ENCODE data around the gene MEIS2. TPM values are rescaled to one million over a fixed set of nuclear protein-coding genes. Genes with fewer than 3 reads are reported as not detected.

Gene MEIS2
- polyA plus RNA-seq, 1 donor from 2014 or later: 825 TPM

DNA sequence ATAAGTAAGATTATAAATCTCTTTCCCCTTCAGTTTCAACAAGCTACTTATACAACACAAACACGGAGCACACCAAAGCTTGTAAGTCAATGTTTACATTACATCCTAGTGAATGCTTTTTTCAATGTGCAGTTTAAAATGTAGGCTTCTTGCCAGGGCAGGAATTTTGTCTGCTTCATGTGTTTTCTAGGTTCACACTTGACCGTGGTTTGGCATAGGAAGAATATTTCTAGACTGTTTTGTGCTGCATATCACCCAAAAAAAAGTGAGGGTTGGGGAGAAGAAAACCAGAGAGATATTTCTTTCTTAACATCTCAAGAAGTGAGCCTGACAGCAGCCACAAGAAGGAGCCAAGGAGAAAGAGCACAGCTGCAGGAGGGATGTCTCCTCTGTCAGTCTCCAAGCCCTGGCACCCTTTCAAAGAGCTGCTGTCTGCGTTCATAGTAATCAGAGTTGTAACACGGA lies 255.8 kb downstream of the MEIS2 start:
- H3K4me3 ChIP-seq (ENCODE audit: low read length): no peak overlapping the region
- no peaks in the 10 kb centered on the region for H3F3A ChIP-seq (ENCODE audit: insufficient read depth, low read length, poor library complexity, severe bottlenecking)
- no peaks in the 10 kb centered on the region for H3K79me2 ChIP-seq (replicated peaks; ENCODE audit: insufficient read depth, low read length)
- H3K9me3 ChIP-seq (ENCODE audit: low read length): no peaks in the 10 kb centered on the region
- H3K4me2 ChIP-seq (ENCODE audit: low read length): no peak overlapping the region
- no peaks in the 10 kb centered on the region for H3K9me2 ChIP-seq (ENCODE audit: insufficient read depth, low read length)
- H4K20me1 ChIP-seq (ENCODE audit: insufficient read depth): no peaks in the 10 kb centered on the region
- H3K36me3 ChIP-seq (ENCODE audit: insufficient read depth, low read length): no peaks in the 10 kb centered on the region
- no peak overlapping the region for H3K27ac ChIP-seq (ENCODE audit: low read length)
- H3K27me3 ChIP-seq (ENCODE audit: insufficient read depth, low read depth, low read length): no peaks in the 10 kb centered on the region
- no peak for TF ChIP-seq RAD21 (conservative IDR thresholded peaks at IDR 0.05)
- H2AFZ ChIP-seq (ENCODE audit: low read depth, low read length): no peak overlapping the region
- no peak overlapping the region for H3K9ac ChIP-seq (ENCODE audit: low read length)

DNA sequence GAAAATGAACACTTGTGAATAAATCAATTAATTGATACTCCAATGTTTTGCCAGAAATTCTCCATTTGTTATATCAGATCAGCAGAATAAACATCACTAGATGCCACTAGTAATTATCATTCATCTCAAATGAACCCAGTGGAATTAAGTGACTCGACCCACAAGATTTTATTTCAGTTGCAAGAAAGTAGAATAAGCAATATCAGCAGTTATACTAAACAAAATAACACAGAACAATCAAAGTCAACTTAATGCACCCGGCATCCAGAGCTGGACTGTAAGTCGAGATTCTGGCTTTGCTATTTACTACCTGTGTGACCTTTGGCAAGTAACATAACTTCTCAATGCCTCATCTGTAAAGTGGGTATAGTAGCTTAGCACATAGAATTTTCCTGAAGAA lies 256.5 kb downstream of the MEIS2 start:
- Histone ChIP-seq H3K9me3 (ENCODE audit: low read length) (no peaks in the 10 kb centered on the region), H3K27ac (ENCODE audit: low read length) (no peak overlapping the region), H3K36me3 (ENCODE audit: insufficient read depth, low read length) (no peaks in the 10 kb centered on the region), H3K4me3 (ENCODE audit: low read length) (no peak overlapping the region), H3K79me2 (replicated peaks; ENCODE audit: insufficient read depth, low read length) (no peaks in the 10 kb centered on the region), H2AFZ (ENCODE audit: low read depth, low read length) (no peak overlapping the region), H3K27me3 (ENCODE audit: insufficient read depth, low read depth, low read length) (no peaks in the 10 kb centered on the region), H4K20me1 (ENCODE audit: insufficient read depth) (no peaks in the 10 kb centered on the region), H3K4me2 (ENCODE audit: low read length) (no peak overlapping the region), H3K9ac (ENCODE audit: low read length) (no peak overlapping the region), H3K9me2 (ENCODE audit: insufficient read depth, low read length) (no peaks in the 10 kb centered on the region), H3F3A (ENCODE audit: insufficient read depth, low read length, poor library complexity, severe bottlenecking) (no peaks in the 10 kb centered on the region)
- no peak for TF ChIP-seq MXI1 (conservative IDR thresholded peaks at IDR 0.05; ENCODE audit: poor library complexity, severe bottlenecking)
- TF ChIP-seq TAF1 (IDR thresholded peaks at IDR 0.05; ENCODE audit: low read depth): no peak
- no peak for TF ChIP-seq POLR2AphosphoS5 (IDR thresholded peaks at IDR 0.05)
- TF ChIP-seq SMC3 (conservative IDR thresholded peaks at IDR 0.05; ENCODE audit: poor library complexity): no peak
- TF ChIP-seq, protein P1, sequence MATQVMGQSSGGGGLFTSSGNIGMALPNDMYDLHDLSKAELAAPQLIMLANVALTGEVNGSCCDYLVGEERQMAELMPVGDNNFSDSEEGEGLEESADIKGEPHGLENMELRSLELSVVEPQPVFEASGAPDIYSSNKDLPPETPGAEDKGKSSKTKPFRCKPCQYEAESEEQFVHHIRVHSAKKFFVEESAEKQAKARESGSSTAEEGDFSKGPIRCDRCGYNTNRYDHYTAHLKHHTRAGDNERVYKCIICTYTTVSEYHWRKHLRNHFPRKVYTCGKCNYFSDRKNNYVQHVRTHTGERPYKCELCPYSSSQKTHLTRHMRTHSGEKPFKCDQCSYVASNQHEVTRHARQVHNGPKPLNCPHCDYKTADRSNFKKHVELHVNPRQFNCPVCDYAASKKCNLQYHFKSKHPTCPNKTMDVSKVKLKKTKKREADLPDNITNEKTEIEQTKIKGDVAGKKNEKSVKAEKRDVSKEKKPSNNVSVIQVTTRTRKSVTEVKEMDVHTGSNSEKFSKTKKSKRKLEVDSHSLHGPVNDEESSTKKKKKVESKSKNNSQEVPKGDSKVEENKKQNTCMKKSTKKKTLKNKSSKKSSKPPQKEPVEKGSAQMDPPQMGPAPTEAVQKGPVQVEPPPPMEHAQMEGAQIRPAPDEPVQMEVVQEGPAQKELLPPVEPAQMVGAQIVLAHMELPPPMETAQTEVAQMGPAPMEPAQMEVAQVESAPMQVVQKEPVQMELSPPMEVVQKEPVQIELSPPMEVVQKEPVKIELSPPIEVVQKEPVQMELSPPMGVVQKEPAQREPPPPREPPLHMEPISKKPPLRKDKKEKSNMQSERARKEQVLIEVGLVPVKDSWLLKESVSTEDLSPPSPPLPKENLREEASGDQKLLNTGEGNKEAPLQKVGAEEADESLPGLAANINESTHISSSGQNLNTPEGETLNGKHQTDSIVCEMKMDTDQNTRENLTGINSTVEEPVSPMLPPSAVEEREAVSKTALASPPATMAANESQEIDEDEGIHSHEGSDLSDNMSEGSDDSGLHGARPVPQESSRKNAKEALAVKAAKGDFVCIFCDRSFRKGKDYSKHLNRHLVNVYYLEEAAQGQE (IDR thresholded peaks at IDR 0.05; ENCODE audit: borderline replicate concordance): no peak
- TF ChIP-seq, protein P2, sequence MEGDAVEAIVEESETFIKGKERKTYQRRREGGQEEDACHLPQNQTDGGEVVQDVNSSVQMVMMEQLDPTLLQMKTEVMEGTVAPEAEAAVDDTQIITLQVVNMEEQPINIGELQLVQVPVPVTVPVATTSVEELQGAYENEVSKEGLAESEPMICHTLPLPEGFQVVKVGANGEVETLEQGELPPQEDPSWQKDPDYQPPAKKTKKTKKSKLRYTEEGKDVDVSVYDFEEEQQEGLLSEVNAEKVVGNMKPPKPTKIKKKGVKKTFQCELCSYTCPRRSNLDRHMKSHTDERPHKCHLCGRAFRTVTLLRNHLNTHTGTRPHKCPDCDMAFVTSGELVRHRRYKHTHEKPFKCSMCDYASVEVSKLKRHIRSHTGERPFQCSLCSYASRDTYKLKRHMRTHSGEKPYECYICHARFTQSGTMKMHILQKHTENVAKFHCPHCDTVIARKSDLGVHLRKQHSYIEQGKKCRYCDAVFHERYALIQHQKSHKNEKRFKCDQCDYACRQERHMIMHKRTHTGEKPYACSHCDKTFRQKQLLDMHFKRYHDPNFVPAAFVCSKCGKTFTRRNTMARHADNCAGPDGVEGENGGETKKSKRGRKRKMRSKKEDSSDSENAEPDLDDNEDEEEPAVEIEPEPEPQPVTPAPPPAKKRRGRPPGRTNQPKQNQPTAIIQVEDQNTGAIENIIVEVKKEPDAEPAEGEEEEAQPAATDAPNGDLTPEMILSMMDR (IDR thresholded peaks at IDR 0.05; ENCODE audit: poor library complexity, severe bottlenecking): no peak
- no peak for TF ChIP-seq RAD21 (conservative IDR thresholded peaks at IDR 0.05)
- TF ChIP-seq EP300 (conservative IDR thresholded peaks at IDR 0.05; ENCODE audit: poor library complexity, severe bottlenecking): no peak
- TF ChIP-seq EZH2 (IDR thresholded peaks at IDR 0.05; ENCODE audit: borderline replicate concordance, insufficient read depth, low read length, poor library complexity, severe bottlenecking): no peak

DNA sequence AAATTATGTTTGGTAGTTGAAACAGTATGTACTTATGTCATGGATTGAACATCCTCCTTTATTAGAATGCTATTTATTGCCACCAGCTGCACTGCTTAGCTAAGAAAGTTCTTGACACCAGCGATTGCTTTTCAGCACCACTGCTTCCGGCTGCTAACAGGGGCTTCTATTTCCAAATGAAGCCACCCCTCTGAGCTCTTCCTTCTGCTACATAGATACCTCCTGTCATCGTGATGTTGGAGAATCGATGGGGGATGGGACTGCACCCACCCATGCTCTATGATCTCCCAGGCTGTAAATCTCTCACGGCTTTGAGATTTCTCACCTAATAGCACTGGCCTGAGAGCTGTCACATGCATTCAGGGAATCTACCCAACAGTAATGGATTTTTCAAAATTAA lies 259.2 kb downstream of the MEIS2 start:
- H3K9ac ChIP-seq (ENCODE audit: low read length): no peak overlapping the region
- H3K27ac ChIP-seq (ENCODE audit: low read length): peak overlapping the region; percentile 27

More for the DNA sequence above, 259.2 kb downstream of the MEIS2 start:
- Histone ChIP-seq H3K36me3 (ENCODE audit: insufficient read depth, low read length) (no peaks in the 10 kb centered on the region), H3K9me3 (ENCODE audit: low read length) (no peaks in the 10 kb centered on the region), H3K27me3 (ENCODE audit: insufficient read depth, low read depth, low read length) (no peaks in the 10 kb centered on the region), H3K9me2 (ENCODE audit: insufficient read depth, low read length) (no peaks in the 10 kb centered on the region), H3F3A (ENCODE audit: insufficient read depth, low read length, poor library complexity, severe bottlenecking) (no peaks in the 10 kb centered on the region), H3K79me2 (replicated peaks; ENCODE audit: insufficient read depth, low read length) (no peaks in the 10 kb centered on the region), H4K20me1 (ENCODE audit: insufficient read depth) (no peaks in the 10 kb centered on the region), H2AFZ (ENCODE audit: low read depth, low read length) (no peak overlapping the region), H3K4me3 (ENCODE audit: low read length) (peak overlapping the region; percentile 25), H3K4me2 (ENCODE audit: low read length) (peak overlapping the region; percentile 4)
- TF ChIP-seq EP300 (conservative IDR thresholded peaks at IDR 0.05; ENCODE audit: poor library complexity, severe bottlenecking): no peak
- TF ChIP-seq TAF1 (IDR thresholded peaks at IDR 0.05; ENCODE audit: low read depth): no peak
- TF ChIP-seq, protein P2 (IDR thresholded peaks at IDR 0.05; ENCODE audit: poor library complexity, severe bottlenecking): no peak
- TF ChIP-seq, protein P1 (IDR thresholded peaks at IDR 0.05; ENCODE audit: borderline replicate concordance): no peak
- no peak for TF ChIP-seq MXI1 (conservative IDR thresholded peaks at IDR 0.05; ENCODE audit: poor library complexity, severe bottlenecking)
- TF ChIP-seq RAD21 (conservative IDR thresholded peaks at IDR 0.05): no peak
- TF ChIP-seq SMC3 (conservative IDR thresholded peaks at IDR 0.05; ENCODE audit: poor library complexity): no peak
- TF ChIP-seq POLR2AphosphoS5 (IDR thresholded peaks at IDR 0.05): no peak
- no peak for TF ChIP-seq EZH2 (IDR thresholded peaks at IDR 0.05; ENCODE audit: borderline replicate concordance, insufficient read depth, low read length, poor library complexity, severe bottlenecking)
